Stimulated activated CD4-positive, alpha-beta T cell treated with anti-CD3 and anti-CD28 coated beads, Interleukin-12 subunit alpha, Interleukin-12 subunit beta, amount 100 ng/mL, for 4 hours (primary cell): ENCODE data around the gene CFD.
"Not testable (repeated sequence)": the region's sequence is repeated elsewhere in the genome, so short reads cannot be mapped to it uniquely, and the experiment has no call there.

Experiments
- DNase-seq: peaks from one replicate; pipeline ENCODE4 v3.0.0-alpha.2; 2020

The CFD gene

GRCh38 chr19:873084-873483 lies 13.6 kb downstream of the CFD start:
- DNase-seq = peak; percentile 44

- no peak for DNase-seq
These were observed 14.1 kb downstream of the CFD start for GRCh38 chr19:873561-874041.

- no peak for DNase-seq
These were observed 15.9 kb downstream of the CFD start for GRCh38 chr19:875265-875879.

- no peak for DNase-seq
These were observed 16.6 kb downstream of the CFD start for GRCh38 chr19:876089-876488.

GRCh38 chr19:876780-877314 lies 17.4 kb downstream of the CFD start:
- DNase-seq = no peak

GRCh38 chr19:877992-878660 lies 18.7 kb downstream of the CFD start:
- DNase-seq = not testable (repeated sequence)

- not testable (repeated sequence) for DNase-seq
These were observed 19.5 kb downstream of the CFD start for GRCh38 chr19:878751-879561.

GRCh38 chr19:879711-880438 lies 20.4 kb downstream of the CFD start:
- no peak for DNase-seq

GRCh38 chr19:881385-882071 lies 22.1 kb downstream of the CFD start:
- no peak for DNase-seq

- no peak for DNase-seq
These were observed 23.5 kb downstream of the CFD start for GRCh38 chr19:882871-883497.

- no peak for DNase-seq
These were observed 24.3 kb downstream of the CFD start for GRCh38 chr19:883661-884211.

- no peak for DNase-seq
These were observed 25.2 kb downstream of the CFD start for GRCh38 chr19:884420-885211.

GRCh38 chr19:885536-886224 lies 26.2 kb downstream of the CFD start:
- no peak for DNase-seq

GRCh38 chr19:887072-887471 lies 27.6 kb downstream of the CFD start:
- no peak for DNase-seq

GRCh38 chr19:887599-887998 lies 28.1 kb downstream of the CFD start:
- no peak for DNase-seq

- DNase-seq = no peak
These were observed 29.3 kb downstream of the CFD start for GRCh38 chr19:888581-889385.

GRCh38 chr19:889662-890295 lies 30.3 kb downstream of the CFD start:
- DNase-seq = no peak

- no peak for DNase-seq
These were observed 31.4 kb downstream of the CFD start for GRCh38 chr19:890831-891230.
